HG03103 (cell line): ENCODE measurements around the gene POLD2.

Experiments
- ATAC-seq: cut with Tn5 transposase; IDR thresholded peaks from one replicate; pipeline ENCODE4 v1.9.1; 2021; ENCODE audit warnings: low read depth; ENCODE audit not compliant: unreplicated experiment

The POLD2 gene

DNA sequence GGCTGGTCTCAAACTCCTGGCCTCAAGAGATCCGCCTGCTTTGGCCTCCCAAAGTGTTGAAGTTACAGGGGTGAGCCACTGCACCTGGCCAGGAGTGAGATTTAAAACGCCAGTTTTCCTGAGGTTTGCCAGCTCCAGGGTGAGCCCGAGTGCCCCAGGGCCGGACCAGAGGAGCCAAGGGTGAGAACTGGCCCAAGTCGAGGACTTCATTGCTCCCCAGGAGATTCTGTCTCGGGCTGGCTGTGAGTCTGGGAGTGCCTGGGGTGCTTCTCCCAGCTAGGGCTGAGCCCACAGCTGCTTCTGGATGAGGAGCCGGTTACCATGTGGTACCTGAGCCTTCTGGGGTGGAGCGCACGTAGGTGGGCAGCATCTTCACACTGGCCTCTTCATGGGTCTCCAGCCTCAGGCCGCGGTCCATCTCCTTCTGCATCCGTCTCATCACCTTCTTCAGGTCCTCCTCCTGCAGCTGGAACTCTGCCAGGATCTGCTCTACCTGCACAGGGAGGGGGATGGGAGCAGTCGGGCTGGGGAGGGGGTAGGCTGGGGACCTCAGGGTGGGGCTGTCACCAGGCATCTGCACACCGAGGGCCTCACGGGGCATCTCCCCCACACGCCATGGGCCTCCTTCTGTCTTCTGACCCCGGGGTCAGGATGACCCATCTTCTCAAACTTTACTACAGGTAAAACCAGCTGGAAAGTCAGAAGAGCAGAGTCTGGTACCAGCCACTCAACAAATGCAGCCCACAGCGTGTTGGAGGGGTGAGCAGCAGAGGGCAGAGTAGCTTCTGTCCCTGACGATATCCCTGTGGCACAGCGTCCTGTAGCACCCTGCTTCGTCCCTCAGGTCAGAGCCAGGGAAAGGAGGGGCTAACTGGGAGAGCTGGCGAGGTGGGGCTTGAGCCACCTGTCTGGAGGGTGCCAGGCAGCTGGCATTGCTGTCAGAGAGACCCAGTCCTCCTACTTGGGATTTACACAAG is 29.9 kb upstream of the POLD2 start:
- no peak for ATAC-seq

DNA sequence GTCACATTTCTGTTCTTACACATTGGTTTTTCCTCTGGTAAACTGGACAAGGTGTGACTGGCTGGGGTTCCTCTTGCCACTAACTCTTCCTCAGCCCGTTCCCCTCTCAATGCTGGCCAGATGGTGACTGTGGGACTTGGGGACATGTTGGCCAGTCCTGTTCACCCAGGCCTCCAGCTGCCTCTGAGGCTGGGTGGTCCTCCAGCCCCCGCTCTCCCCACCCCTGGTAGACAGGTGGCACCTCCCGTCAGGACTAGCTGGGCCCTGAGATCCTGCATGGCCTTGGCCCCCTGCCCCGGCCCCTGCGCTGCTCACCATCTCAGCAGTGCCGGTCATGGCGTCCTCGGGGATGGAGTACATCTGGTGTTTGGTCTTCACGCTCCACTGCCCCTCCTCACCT is 28.6 kb upstream of the POLD2 start:
- ATAC-seq: no peak

DNA sequence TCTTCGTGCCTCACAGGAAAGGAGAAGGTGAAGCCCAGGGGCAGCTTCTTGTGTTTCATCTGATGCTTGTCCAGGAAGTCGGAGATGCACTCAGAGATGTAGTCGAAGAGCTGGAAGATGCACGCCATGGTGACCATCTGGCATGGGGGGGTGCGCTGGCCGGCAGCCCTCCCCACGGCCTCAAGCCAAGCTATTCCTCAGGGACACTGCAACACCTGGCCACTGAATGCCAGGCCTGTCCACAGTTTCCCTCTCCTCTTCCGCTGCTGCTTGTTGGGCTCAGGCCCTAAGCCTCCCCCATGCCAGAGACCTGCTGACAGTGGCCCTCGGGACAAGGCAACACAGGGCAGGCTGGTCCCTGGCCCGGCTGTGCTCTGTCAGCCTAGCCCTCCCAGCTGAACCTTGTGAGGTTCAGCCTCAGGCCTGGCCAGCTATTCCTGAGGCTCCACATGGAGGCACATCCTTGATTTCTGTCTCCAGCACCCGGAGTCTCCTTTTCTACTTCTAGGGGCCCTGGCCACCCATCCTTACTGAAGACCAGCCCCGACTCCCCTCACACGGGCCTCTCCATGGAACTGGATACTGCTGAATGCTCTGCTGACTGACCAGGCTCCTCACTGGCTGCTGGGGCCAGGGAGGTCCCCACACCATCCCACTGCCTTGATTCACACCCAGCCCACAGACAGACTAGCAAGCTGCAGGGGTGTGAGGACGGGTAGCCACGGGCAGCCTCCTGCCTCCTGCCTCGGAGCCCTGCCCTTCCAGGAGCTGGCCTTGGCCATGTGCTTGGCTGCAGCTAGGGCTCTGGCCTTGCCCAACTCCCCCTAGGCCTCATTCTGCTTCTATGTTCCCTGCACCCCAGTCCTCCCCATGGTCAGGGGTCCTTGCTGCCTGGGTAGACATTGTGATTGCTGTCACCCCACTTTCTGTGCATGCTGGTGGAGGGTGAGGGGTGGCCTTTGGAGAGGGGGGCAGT is 27.9 kb upstream of the POLD2 start:
- no peak for ATAC-seq

DNA sequence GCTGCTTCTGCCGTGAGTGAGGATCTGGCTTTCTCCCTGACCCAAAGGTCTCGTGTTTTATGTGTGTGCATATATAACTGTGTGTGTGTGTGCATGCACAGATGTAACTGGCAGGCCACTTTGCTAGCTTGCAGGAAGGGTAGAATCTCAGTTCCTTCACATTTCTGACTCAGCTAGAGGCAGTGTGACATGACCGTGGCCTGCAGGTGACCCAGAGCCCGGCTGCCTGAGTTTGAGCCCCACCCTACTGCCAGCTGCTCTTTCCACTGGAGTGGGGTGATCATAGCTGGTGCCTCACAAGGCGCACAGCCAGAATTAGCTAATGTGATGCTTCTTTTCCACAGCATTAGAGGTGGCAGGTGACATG is 27.1 kb upstream of the POLD2 start:
- peak; percentile 70 for ATAC-seq

DNA sequence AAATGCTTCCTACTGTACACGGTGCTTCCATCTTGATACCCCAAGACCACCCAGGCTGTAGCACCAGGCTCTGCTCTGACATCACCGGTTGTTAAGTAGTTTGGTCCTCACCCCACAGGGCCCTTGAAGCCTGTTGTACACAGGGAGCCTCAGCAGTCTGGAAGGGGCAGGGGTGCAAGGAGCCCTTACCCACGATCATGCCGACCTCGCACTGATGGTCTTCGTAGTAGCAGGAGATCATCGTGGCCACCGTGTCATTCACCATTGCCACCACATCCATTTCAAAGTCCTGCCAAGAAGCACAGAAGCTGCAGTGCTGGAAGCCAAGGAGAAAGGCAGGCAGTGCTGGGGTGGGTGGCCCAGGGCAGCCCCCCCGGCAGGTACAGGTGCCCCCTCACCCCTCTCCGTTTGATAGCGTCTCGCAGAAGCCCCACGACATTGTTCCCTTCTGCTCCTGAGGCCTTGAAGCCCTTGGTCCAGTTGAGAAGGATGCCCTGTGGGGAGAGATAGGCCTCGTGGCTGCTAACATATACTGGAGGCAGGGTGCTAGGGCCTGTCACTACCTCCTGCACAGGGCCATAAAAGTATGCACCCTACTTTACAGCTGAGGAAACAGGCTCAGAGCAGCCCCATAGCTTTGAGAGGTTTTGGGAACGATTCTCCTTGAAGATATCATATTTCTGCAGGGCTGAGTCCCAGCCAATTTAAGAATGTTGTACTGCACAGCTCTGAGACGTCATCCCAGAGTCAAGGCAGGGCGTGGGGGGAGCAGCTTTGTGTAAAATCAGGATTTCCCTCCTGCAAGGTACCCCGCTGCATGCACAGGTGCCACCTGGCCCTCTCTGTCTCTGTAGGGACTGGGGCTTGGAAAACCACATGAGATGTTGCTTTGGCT is 26.5 kb upstream of the POLD2 start:
- peak; percentile 11 for ATAC-seq

DNA sequence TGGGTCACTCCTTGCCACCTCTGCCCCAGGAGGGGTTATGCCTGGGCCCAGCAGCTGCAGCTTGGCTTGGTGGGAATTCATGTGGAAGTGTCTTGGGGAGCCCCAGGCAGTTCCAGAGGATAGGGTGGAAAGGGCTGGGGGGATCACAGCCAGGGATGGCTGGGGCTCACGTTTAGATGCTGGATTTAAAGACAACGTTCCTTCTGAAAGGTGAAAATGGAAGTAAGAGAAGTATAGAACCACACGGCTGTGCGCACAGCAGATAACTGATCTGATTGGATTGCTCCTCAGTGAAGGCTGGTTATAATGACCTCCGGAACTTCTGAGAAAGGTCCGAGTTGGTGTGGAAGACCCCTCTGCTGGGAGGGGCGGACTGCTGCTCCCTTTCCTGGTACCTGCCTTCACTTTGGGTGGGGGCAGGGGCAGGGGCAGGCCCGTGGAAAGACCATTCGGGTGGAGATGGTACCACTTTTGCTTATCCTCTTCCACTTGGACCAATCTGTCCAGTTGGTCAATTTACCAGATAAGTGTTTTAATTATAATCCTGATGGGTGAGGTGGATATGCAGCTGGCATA is 25.7 kb upstream of the POLD2 start:
- no peak for ATAC-seq

DNA sequence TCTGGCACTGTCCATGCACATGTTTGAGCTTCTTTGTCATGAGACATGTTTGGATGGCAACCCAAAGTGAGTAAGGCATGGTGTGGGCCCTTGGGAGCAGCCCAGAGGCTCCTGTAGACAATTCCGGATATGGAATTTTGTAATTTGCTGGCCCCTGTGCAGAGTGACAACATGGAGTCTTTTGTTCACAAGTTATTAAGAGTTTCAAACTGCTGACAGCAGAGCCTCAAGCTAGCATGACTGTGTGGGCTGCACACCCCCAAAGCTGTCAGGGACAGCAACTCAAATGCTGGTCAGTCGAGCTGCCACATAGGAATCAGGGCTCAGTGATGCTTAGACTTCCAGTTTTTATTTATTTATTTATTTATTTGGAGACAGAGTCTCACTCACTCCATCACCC is 24.8 kb upstream of the POLD2 start:
- ATAC-seq: no peak

DNA sequence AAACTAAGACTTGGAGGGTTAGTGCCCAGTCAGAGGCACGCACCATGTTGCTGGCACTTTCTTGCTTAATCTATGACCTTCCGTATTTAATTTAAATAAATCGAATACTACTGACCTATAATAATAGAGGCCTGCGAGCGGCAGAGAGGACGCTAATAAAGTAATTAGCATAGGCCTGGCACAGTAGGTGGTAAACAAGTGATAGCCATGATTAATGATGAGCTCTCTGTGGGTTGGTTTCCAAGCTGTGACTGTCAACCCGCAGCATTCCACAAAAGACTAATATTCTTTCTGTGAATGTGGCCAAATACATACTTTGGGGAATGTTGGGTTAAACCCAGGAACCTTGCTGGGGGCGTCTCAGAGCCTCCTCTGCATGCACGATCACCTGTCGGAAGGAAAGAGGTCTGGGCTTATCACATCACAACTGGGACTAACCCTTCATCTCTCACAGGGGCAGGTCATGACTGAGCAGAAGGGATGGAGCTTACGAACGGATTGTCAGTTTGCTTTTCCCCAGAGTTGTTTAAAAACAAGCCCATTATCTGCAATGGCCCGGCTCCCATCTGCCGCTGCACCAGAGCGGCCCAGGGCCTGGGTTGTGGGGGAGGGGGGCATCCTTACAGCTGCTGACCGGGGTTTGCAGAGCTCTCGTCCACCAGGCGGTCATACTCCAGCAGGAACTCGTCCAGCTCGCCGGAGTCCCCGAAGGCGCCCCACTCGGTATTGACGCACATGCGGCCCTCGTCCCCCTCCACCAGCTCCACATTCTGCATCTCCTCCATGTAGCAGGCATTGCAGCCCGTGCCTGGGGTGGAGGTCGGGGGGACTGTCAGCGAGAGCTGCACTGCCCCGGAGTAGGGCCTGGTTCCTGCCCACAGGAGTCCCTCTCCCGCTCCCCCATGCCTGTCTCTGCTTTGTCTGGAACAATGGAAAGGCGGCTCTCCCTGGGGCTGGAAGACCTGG is 24.0 kb upstream of the POLD2 start:
- no peak for ATAC-seq

DNA sequence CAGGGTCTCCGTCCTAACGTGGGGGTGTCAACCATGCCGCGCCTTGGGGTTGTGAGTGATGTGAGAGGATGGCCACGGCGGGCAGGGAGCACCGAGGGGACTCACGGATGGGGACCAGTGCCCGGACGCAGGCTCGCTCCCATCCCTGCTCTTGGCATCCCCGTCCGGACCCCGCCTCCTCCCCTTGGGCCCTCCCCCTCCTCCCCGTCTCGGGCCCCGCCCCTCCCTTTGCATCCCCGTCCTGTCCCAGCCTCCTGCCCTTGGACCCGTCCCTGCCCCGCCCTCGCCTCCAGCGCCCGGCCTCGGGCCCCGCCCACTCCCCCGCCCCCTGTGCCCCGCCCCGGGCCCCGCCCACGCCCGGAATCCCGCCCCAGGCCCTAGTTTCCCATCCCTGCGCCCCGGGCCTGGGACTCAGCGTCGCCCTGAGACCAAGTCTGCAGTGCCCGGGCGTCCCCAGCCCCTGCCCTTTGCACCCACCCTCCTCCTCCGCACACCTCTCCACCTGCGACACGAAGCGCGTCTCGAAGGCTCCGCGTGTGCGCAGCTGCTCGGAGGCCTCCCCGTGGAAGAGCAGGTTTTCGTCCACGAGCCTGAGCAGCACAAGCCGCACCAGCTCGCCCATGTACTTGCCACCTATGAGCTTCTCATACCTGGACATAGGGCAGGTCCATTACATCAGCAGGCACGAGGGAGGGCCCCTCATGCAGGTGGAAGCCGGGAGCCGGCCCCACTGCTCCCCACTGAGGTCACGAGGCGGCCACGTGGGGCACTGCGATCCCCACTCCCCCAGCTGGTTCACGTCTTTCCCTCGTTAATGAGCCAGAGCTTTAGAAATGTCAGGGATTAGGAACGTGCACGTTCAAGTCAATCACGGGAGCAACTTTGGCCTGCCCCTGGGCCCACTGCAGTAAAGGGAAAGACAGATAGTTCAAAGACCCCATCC is 22.9 kb upstream of the POLD2 start:
- ATAC-seq: no peak

DNA sequence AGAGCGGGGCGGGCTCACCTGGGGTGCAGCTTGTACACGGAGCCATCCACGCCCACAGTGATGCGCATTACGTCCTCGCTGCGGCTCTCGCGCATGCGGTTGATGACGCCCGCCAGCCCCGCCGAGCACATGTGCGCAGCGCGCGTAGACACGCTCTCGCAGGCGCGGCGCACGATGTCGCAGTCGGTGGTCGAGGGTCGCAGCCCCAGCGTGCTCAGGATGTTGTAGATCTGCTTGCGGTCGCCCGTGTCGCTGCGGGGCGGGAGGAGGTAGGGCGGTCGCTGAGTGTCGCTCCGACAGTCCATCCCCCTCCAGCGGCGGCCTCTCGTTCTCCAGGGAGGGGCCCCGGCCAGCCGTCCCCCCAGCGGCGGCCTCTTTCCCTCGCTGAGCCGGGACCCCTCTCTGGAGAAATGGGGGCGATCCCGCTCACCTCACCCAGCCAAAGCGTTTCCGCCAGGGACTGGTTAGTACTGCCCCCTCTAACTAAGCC is 22.2 kb upstream of the POLD2 start:
- no peak for ATAC-seq

DNA sequence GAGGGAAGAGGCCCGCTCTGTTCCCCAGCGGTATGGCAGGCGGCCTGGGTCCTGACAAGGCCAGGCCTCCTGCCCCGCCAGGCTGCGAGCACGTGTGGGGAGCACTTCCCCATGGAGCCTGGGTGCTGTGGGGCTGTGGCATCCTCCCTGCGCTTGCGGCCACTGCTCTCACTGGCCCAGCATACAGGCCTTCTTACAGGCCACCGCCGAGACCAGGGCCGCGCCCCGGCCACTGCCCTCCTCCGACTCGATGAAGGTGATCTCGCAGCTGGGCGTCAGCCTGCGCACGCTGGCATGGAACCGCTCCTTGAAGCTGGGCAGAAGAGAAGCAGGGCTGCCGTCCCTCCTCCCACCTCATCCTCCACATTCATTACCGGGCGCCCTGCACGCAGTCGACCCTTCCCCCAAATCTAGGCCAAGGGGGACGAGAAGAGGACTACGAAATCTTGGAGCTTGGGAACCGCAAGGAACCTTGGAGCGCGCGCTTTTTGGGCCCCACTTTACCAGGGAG is 21.7 kb upstream of the POLD2 start:
- no peak for ATAC-seq

DNA sequence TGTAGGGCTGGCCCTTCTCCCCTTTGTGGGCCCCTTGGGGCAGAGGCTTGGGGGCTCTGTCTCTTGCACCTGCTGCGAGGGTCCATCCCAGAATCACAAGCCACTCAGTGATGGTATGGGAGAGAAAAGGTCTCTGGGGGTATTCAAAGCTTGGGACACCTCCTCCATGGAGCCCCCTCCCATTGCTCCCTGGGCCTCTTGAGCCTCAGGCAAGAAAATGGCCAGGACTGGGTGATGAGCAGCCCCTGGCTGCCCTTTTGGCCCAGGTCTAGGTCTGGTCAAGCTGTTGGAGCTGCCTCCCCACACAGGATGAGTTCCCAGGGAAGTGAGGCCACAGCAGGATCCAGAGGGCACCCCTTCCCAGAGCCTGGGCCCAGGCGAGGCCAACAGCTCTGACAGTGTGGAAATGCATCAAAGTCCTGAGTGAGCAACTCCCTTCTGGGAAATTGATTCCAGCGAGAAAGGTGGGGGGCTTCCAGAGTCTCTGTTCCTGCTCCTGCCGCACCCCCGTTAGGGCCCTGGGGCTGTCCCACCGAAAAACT is 21.1 kb upstream of the POLD2 start:
- no peak for ATAC-seq

DNA sequence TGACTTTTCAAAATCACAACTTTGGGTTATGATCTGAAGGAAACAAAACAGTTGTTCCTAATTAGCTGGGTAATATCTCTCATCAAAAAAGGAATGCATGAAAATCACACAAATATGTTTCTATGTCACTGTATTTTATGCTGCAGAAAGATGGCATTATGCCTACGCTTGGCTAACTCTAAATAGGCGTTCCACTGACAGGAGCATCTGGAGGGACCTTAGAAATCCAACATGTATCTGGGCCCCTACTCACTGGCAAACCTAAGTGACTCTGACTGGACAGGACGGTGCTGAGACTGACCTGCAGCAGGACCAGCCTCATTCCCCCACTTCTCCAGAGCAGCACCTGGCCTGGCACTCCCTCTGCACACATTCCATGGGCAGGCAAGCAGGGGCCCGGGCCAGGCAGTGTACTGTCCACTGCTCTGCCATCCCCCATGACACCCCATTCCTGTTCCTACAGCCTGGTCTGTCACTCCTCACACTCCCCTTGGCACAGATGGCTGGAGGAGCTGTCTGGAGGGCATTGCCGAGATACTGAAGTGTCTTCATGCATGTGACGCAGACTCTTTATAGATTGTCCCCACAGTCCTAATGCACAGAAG is 20.4 kb upstream of the POLD2 start:
- no peak for ATAC-seq

DNA sequence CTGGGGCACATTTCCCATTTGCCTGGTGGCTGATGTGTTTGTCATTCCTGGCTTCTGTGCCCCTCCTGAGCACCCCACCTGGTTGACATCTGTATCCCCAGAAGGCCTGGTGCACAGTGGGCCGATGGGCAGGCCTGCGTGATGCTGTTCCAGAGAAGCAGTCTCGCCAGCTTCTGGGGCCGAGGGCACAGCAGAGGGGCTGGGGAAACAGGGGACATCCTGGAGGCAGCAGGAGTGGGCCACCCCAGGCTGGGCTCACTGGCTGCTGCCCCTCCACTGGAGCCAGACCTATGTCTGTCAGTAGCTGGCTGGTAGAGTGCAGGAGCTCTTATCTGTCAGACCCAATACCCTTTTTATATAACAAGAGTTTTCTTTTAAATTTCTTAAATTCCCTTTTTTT is 18.7 kb upstream of the POLD2 start:
- ATAC-seq: no peak

DNA sequence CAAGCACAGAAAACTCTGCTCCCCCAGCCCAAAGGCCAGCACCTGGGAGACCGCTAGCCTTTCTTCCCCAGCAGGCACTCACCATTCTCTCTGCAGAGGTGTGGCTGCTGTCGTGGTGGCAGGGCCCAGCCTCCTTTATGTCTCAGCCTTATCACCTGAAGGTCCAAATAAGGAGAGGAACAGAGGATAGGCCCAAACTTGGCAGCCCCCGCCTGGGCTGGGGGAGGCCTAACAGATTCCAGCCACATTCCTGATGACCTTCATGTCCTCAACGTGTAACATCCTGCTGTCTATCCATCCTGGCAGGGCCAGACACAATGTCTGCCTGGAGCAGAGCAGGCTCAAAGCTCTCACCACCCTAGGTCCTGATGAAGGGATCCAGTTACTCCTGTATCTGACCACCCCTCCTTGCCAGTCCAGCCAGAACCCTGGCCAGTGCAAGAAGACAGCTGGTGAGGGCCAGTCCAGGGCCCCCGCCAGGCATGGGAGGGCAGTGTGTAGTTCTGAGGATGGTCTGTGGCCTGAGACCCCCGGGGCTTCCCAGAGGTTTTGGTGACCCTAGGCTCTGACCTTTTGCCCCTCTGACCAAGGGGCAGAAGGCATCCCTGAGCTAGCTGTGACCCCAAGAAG is 18.0 kb upstream of the POLD2 start, which contains the start of gene MYL7:
TSS of gene MYL7 (minus strand) at position 112 of the 630 bp plus-strand sequence. CDS start at position 85, 27 bp downstream.
- ATAC-seq: no peak

DNA sequence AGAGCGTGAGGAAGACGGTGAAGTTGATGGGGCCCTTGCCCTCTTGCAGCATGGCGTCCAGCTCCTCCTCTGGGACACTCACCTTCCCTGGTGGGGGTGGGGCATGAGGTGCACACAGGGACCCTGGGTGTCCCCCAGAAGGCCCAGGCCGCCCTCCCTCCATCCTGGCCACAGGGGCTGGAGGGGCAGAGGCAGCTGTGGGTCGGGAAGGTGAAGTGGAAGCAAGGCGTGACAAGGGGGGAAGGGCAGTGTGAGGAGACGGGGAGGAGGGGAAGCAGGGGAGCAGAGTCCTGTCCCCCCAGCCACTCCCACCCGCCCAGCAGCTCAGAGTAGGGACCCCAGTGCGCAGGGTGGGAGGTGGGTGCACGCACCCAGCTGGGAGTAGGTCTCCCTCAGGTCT is 17.0 kb upstream of the POLD2 start:
- no peak for ATAC-seq
